Thyroid gland (tissue), 4 donors: ENCODE measurements around the gene LYPD5. TPM values are rescaled to one million over a fixed set of nuclear protein-coding genes. Genes with fewer than 3 reads are reported as not detected.
"Not testable (repeated sequence)": the region's sequence is repeated elsewhere in the genome, so short reads cannot be mapped to it uniquely, and the experiment has no call there.

Experiments used
- DNase-seq, 2 donors: peaks; one replicate each; pipeline ENCODE4 v3.0.0-alpha.2; 2019
- H3K27ac ChIP-seq, 3 donors: fragments of 200-600 bp; sonication (generic); 1 replicate in 2 of 3; 2 replicates in 1 of 3; pipeline ENCODE4 v1.5.1; 2016 to 2019; ENCODE audit warnings: mild to moderate bottlenecking in 1 of 3, moderate library complexity in 1 of 3
- H3K27me3 ChIP-seq: fragments of 200-600 bp; sonication (generic); one replicate; pipeline ENCODE4 v1.5.1; 2019
- H3K36me3 ChIP-seq, 2 donors: fragments of 200-600 bp; sonication (generic); one replicate each; pipeline ENCODE4 v1.5.1; 2016 to 2019
- H3K4me1 ChIP-seq, 2 donors: fragments of 200-600 bp; sonication (generic); one replicate each; pipeline ENCODE4 v1.5.1; 2017 to 2019
- H3K4me3 ChIP-seq, 3 donors: fragments of 200-600 bp; sonication (generic); replicated peaks in 1 of 3; 1 replicate in 2 of 3; 2 replicates in 1 of 3; pipeline ENCODE4 v1.5.1; 2016; ENCODE audit warnings: mild to moderate bottlenecking in 1 of 3
- H3K9me3 ChIP-seq: fragments of 200-600 bp; sonication (generic); one replicate; pipeline ENCODE4 v1.5.1; 2017
- POLR2A ChIP-seq, 2 donors: fragments of 450-650 bp; IDR thresholded peaks; one replicate each; pipeline ENCODE4 v1.6.1; 2017; ENCODE audit warnings: antibody characterized with exemption in 2 of 2, mild to moderate bottlenecking in 2 of 2, moderate library complexity in 1 of 2
- WGBS, 2 donors: methylation state at CpG; one replicate each; pipeline ENCODE4 v1.1.5; 2017; 5-methylcytosine and 5-hydroxymethylcytosine counted together
- intact Hi-C: fragments of 100-400 bp; cut with DNase I; formaldehyde crosslinking; loops from one replicate; pipeline ENCODE4 v1.15.1; 2023
- total RNA-seq, 4 donors: library from RNA; depleted of rRNA; stranded (reverse); fragments of >200 nt; gene quantifications; one replicate each; pipeline ENCODE4 v1.2.3, GENCODE V29; 2016
- TF ChIP-seq, protein P1 (sequence below), 6 experiments: fragments of 200-600 bp in 3 of 6; fragments of 450-650 bp in 3 of 6; sonication (generic) in 3 of 6; IDR thresholded peaks; one replicate each; pipeline ENCODE4 v1.5.1; 2016 to 2019; ENCODE audit warnings: antibody characterized with exemption in 6 of 6, mild to moderate bottlenecking in 2 of 6, inconsistent platforms in 1 of 6, moderate library complexity in 1 of 6

Gene LYPD5
- total RNA-seq, 4 donors from 2014 or later, result 1.6 to 7.6 (median 2.5) TPM

DNA sequence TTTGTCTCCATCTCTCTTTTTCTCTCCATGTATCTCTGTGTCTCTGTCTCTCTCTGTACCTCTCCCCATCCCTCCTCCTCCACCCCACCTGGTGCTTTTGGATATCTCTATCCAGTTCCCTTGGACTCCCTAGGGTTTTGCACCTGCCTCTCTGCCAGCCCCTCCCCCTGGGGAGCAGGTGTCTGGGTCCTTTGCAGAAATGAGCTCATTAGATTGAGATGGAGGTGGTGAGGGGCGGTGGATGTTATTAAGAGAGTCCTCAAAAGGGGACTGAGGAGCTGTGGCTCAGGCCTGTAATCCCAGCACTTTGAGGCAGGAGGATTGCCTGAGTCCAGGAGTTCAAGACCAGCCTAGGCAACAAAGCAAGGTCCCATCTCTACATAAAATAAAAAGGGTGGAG lies 23.6 kb downstream of the LYPD5 start:
- Histone ChIP-seq H3K9me3 (no peaks in the 10 kb centered on the region), H3K4me3 (no peak overlapping the region), H3K36me3 (no peaks in the 10 kb centered on the region), H3K27ac (no peak overlapping the region), H3K27me3 (peaks cover 6% of the 10 kb centered on the region), H3K4me1 (peaks cover 6 to 11% of the 10 kb centered on the region in 2 donors)
- no peak for DNase-seq
- no peak for TF ChIP-seq POLR2A (IDR thresholded peaks at IDR 0.05)
- TF ChIP-seq, protein P1, sequence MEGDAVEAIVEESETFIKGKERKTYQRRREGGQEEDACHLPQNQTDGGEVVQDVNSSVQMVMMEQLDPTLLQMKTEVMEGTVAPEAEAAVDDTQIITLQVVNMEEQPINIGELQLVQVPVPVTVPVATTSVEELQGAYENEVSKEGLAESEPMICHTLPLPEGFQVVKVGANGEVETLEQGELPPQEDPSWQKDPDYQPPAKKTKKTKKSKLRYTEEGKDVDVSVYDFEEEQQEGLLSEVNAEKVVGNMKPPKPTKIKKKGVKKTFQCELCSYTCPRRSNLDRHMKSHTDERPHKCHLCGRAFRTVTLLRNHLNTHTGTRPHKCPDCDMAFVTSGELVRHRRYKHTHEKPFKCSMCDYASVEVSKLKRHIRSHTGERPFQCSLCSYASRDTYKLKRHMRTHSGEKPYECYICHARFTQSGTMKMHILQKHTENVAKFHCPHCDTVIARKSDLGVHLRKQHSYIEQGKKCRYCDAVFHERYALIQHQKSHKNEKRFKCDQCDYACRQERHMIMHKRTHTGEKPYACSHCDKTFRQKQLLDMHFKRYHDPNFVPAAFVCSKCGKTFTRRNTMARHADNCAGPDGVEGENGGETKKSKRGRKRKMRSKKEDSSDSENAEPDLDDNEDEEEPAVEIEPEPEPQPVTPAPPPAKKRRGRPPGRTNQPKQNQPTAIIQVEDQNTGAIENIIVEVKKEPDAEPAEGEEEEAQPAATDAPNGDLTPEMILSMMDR (IDR thresholded peaks at IDR 0.05), result no peak
- intact Hi-C loops, result no loop called here
- WGBS, 2 donors, result 76 to 78% methylated on average over 1 of the region's 1 CpG

DNA sequence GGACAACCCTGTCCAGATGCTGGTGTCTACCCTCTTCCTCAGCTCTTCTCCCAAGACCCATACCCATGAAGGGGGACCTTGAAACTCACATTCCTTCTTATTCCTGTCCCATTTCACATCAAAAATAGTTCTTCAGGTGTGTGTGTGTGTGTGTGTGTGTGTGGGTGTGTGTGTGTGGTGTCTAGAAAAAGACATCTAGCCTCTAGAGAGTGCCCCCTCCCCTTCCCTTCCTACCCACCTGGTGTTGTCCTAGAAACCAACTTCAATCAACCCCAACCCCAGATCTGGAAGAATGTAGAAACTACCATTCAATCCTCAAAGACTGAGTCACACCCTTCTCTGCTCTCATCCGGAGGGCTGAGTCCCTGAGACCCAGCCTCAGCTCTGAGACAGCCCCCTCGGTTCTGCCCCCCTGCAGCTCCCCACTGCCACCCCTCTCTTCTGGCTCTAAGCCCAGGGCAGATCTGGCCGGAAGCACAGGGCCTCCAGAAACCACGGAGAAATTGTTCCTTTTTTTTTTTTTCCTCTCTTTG lies 25.0 kb downstream of the LYPD5 start:
- TF ChIP-seq, protein P1 (IDR thresholded peaks at IDR 0.05), result no peak
- TF ChIP-seq POLR2A (IDR thresholded peaks at IDR 0.05), result no peak
- Histone ChIP-seq H3K27ac (no peak overlapping the region), H3K4me1 (peaks cover 6 to 11% of the 10 kb centered on the region in 2 donors), H3K4me3 (no peak overlapping the region), H3K36me3 (no peaks in the 10 kb centered on the region), H3K27me3 (peaks cover 6% of the 10 kb centered on the region), H3K9me3 (no peaks in the 10 kb centered on the region)
- 0 to 8% methylated on average over 4 of the region's 4 CpGs for WGBS, 2 donors
- intact Hi-C loops, result no loop called here
- no peak for DNase-seq

DNA sequence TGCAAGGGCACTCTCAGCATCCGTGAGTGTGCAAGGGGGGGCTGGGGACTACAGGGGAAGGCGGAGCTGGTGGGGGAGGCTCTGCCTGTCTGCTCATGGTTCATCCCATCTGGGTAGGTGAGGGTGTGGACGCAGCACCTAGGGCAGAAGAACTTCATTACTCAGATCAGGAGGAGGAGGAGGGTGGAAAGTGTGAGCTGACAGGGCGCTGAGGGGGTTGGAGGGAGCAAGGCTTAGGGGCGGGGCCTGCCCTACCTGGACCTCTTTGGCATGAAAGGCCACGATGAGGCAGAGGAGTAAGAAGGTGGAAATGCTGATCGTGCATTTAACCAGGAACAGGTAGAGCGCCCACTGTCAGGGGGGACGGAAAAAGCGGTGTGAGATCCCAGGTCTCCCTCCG lies 26.0 kb downstream of the LYPD5 start:
- no peak for DNase-seq
- intact Hi-C loops, result no loop called here
- 69 to 71% methylated on average over 11 of the region's 11 CpGs for WGBS, 2 donors
- H3K4me3 ChIP-seq, result no peak overlapping the region
- H3K36me3 ChIP-seq, result no peaks in the 10 kb centered on the region
- peaks cover 6% of the 10 kb centered on the region for H3K27me3 ChIP-seq
- no peak overlapping the region for H3K27ac ChIP-seq
- TF ChIP-seq, protein P1 (IDR thresholded peaks at IDR 0.05), result no peak
- no peak for TF ChIP-seq POLR2A (IDR thresholded peaks at IDR 0.05)
- H3K9me3 ChIP-seq, result no peaks in the 10 kb centered on the region
- peaks cover 6 to 11% of the 10 kb centered on the region in 2 donors for H3K4me1 ChIP-seq

DNA sequence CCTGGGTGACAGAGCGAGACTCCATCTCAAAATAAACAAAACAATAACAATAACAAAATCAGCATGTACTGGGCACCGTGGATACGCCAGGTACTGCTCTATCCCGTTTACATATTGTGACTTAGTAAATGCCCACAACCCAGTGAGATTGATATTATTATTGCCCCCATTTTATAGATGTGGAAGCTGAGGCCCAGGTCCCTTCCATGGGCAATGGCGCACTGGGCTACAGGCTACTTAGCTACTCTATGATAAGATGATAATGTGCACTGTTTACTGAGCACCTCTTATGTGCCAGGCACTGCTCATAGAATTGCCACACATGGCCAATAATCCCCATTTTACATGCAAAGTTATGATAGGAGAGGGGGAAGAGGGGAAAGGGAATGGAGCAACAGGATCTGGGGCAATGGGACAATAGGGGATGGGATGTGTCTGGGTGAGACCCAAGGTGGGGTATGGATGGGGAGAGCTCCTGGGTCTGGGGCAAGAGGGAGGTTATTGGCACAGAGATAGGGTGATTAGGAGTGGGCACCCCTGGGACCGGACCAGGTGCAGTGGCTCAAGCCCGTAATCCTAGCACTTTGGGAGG lies 26.9 kb downstream of the LYPD5 start:
- Histone ChIP-seq H3K36me3 (no peaks in the 10 kb centered on the region), H3K27ac (no peak overlapping the region), H3K4me1 (peaks cover 6 to 11% of the 10 kb centered on the region in 2 donors), H3K4me3 (no peak overlapping the region), H3K27me3 (peaks cover 6% of the 10 kb centered on the region), H3K9me3 (no peaks in the 10 kb centered on the region)
- 92 to 94% methylated on average over 7 of the region's 7 CpGs for WGBS, 2 donors
- TF ChIP-seq, protein P1 (IDR thresholded peaks at IDR 0.05), result no peak
- no peak for TF ChIP-seq POLR2A (IDR thresholded peaks at IDR 0.05)
- intact Hi-C loops, result no loop called here
- DNase-seq, result no peak

DNA sequence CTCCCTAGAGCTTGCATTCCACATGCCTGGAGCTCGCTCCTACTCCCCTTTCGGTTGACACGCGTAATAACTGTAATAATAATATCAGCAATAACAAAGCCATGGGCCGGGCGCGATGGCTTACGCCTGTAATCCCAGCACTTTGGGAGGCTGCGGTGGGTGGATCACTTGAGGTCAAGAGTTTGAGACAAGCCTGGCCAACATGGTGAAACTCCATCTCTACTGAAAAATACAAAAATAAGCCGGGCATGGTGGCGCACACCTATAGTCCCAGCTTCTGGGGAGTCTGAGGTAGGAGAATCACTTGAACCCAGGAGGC lies 27.3 kb downstream of the LYPD5 start:
- H3K4me3 ChIP-seq, H3K27ac ChIP-seq, DNase-seq, H3K27me3 ChIP-seq, H3K9me3 ChIP-seq, intact Hi-C loops, H3K36me3 ChIP-seq: not testable (repeated sequence)
- H3K4me1 ChIP-seq, result peaks cover 6 to 11% of the 10 kb centered on the region in 2 donors
- WGBS, 2 donors, result 77 to 86% methylated on average over 11 of the region's 11 CpGs
